ENCODE results near the gene PER1. TPM values are rescaled to one million over a fixed set of nuclear protein-coding genes. Genes with fewer than 3 reads are reported as not detected.
A peak's percentile ranks its signal among the peaks of the same experiment; 100 is the strongest.

PER1 gene
- total and polyA plus RNA-seq, 2 of the 13 experiments (the other 11 are each of a cell fraction or from before 2014, with no cell fraction given): 2.6 to 3.6 TPM

DNA sequence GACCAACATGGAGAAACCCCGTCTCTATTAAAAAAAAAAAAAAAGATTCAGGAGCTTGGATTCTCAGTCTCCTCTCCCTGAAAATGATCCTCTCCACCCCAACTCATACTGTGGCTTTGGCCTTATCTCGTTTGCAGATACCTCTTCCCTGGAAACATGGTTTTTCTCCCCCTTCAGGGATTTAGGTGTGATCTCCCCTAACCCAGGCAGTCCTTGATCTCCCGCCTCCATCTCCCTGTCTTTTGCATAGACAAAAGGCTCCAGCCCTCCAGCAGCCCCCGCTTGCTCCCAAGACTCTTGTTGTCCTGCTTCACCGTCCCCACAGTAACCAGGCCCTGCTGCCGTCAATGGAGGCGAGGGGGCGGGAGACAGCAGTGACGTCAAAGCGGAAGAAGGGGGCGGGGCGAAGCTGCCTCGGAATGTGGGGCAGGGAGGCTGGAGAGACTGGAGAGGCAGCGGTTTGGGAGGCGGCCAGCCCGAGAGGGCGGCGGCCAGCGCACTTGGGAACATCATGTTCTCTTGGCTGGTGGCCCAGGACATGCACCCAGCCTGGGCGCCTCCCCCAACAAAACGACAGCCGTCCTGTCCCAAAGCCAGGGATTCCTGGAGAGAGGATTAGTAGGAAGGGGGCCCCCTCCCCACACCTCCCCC, 1.9 kb upstream of the PER1 start:
- no peak for FAIRE-seq
- Histone ChIP-seq H3K9ac (ENCODE audit: insufficient read depth, low read depth, low read length) (peak overlapping the region; percentile 76), H3K4me1 (ENCODE audit: insufficient read depth, low read length) (peaks cover 58% of the 10 kb centered on the region), H3K4me3 (replicated peaks in 1 of 3; ENCODE audit: insufficient read depth in 1 of 3, low read depth in 2 of 3, low read length in 3 of 3) (peak overlapping the region; percentile 45 to 70 (median 58)), H4K20me1 (ENCODE audit: insufficient read depth, low read length) (no peaks in the 10 kb centered on the region), H3K79me2 (ENCODE audit: insufficient read depth, low read length) (peaks cover 4% of the 10 kb centered on the region), H3K27ac (ENCODE audit: extremely low read length, insufficient read depth, low read length) (peak overlapping the region; percentile 91), H3K9me3 (ENCODE audit: low read length) (no peaks in the 10 kb centered on the region), H3K27me3 (ENCODE audit: control insufficient read depth in 1 of 2, insufficient read depth in 2 of 2, low read length in 2 of 2) (no peaks in the 10 kb centered on the region), H2AFZ (ENCODE audit: low read length) (no peak overlapping the region), H3K36me3 (replicated peaks in 1 of 2; ENCODE audit: control insufficient read depth in 1 of 2, insufficient read depth in 2 of 2, low read length in 2 of 2) (peaks cover 0 to 8% of the 10 kb centered on the region in 2 experiments; a peak in 2 of 5 replicates), H3K4me2 (ENCODE audit: low read depth, low read length) (peak overlapping the region; percentile 97)
- intact Hi-C loops (cut with micrococcal nuclease; ENCODE audit: unreplicated experiment): no loop called here
- ChIA-PET POLR2A (interaction anchor here (0.6 to 2.6 kb wide), 15 partner anchors 10 to 467 kb away, joined by 3 to 42 read pairs (median 4); partner anchors contain the start of genes AURKB, BORCS6, CTC1 and TMEM107), CTCF (ENCODE audit: low intra/inter-chr PET ratio, low total read pairs) (no interaction called here)
- DNase-seq (ENCODE audit: low spot score): peak; percentile 69
- in situ Hi-C loops (cut with HindIII; ENCODE audit: extremely low pct_ligation_motif_present, low pct_unique_long_range_greater_than_20kb): no loop called here
- BruUV-seq (replicated peaks): no TSS peak
- no peak; the same call in 2 of the 3 replicates for ATAC-seq
- WGBS (ENCODE audit: low lambda C conversion rate): 8% methylated on average over 9 of the region's 22 CpGs
- no peak for TF ChIP-seq ARHGAP35 (CRISPR knock-in tag; IDR thresholded peaks at IDR 0.05; ENCODE audit: borderline replicate concordance)
- TF ChIP-seq NCOA5 (CRISPR knock-in tag; IDR thresholded peaks at IDR 0.05): no peak
- TF ChIP-seq NFATC3 (CRISPR knock-in tag; IDR thresholded peaks at IDR 0.05): no peak
- TF ChIP-seq, protein P1, sequence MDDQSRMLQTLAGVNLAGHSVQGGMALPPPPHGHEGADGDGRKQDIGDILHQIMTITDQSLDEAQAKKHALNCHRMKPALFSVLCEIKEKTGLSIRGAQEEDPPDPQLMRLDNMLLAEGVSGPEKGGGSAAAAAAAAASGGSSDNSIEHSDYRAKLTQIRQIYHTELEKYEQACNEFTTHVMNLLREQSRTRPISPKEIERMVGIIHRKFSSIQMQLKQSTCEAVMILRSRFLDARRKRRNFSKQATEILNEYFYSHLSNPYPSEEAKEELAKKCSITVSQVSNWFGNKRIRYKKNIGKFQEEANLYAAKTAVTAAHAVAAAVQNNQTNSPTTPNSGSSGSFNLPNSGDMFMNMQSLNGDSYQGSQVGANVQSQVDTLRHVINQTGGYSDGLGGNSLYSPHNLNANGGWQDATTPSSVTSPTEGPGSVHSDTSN (CRISPR knock-in tag; IDR thresholded peaks at IDR 0.05; ENCODE audit: borderline replicate concordance): no peak
- TF ChIP-seq FOSL2 (CRISPR knock-in tag; IDR thresholded peaks at IDR 0.05): 0 out of 2 replicates have a peak, but pooled peaks have one; percentile 32
- no peak for TF ChIP-seq ZNF30 (CRISPR knock-in tag; IDR thresholded peaks at IDR 0.05)
- peak; percentile 97 for TF ChIP-seq TEAD3 (CRISPR knock-in tag; optimal IDR thresholded peaks at IDR 0.05; ENCODE audit: borderline replicate concordance)
- TF ChIP-seq, protein P2, sequence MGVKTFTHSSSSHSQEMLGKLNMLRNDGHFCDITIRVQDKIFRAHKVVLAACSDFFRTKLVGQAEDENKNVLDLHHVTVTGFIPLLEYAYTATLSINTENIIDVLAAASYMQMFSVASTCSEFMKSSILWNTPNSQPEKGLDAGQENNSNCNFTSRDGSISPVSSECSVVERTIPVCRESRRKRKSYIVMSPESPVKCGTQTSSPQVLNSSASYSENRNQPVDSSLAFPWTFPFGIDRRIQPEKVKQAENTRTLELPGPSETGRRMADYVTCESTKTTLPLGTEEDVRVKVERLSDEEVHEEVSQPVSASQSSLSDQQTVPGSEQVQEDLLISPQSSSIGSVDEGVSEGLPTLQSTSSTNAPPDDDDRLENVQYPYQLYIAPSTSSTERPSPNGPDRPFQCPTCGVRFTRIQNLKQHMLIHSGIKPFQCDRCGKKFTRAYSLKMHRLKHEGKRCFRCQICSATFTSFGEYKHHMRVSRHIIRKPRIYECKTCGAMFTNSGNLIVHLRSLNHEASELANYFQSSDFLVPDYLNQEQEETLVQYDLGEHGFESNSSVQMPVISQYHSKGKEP (CRISPR knock-in tag; IDR thresholded peaks at IDR 0.05): no peak
- TF ChIP-seq MTF1 (CRISPR knock-in tag; IDR thresholded peaks at IDR 0.05): no peak
- TF ChIP-seq ZNF614 (CRISPR knock-in tag; IDR thresholded peaks at IDR 0.05; ENCODE audit: borderline replicate concordance): no peak
- TF ChIP-seq TSC22D2 (CRISPR knock-in tag; IDR thresholded peaks at IDR 0.05; ENCODE audit: borderline replicate concordance): no peak
- TF ChIP-seq ONECUT2 (CRISPR knock-in tag; IDR thresholded peaks at IDR 0.05): no peak
- no peak for TF ChIP-seq ZNF720 (CRISPR knock-in tag; IDR thresholded peaks at IDR 0.05)
- TF ChIP-seq MED8 (CRISPR knock-in tag; IDR thresholded peaks at IDR 0.05; ENCODE audit: insufficient replicate concordance): no peak
- no peak for TF ChIP-seq ZNF761 (CRISPR knock-in tag; conservative IDR thresholded peaks at IDR 0.05)
- TF ChIP-seq ZNF670 (CRISPR knock-in tag; IDR thresholded peaks at IDR 0.05; ENCODE audit: borderline replicate concordance): no peak
- TF ChIP-seq THAP11 (CRISPR knock-in tag; IDR thresholded peaks at IDR 0.05): 0 out of 2 replicates have a peak, but pooled peaks have one; percentile 2
- TF ChIP-seq, protein P3, sequence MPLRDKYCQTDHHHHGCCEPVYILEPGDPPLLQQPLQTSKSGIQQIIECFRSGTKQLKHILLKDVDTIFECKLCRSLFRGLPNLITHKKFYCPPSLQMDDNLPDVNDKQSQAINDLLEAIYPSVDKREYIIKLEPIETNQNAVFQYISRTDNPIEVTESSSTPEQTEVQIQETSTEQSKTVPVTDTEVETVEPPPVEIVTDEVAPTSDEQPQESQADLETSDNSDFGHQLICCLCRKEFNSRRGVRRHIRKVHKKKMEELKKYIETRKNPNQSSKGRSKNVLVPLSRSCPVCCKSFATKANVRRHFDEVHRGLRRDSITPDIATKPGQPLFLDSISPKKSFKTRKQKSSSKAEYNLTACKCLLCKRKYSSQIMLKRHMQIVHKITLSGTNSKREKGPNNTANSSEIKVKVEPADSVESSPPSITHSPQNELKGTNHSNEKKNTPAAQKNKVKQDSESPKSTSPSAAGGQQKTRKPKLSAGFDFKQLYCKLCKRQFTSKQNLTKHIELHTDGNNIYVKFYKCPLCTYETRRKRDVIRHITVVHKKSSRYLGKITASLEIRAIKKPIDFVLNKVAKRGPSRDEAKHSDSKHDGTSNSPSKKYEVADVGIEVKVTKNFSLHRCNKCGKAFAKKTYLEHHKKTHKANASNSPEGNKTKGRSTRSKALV (CRISPR knock-in tag; IDR thresholded peaks at IDR 0.05): no peak
- no peak for TF ChIP-seq KMT2A (CRISPR knock-in tag; IDR thresholded peaks at IDR 0.05)
- peak; percentile 35; the same call in 1 of the 2 replicates for TF ChIP-seq POLR2AphosphoS5 (IDR thresholded peaks at IDR 0.05; ENCODE audit: low read depth, low read length)

All from HepG2 (cell line).